NCI-H1092 treated with DMSO at 0.1 percent for 48 hours (cell line): ENCODE results near the gene SLC22A12.
"Not testable (repeated sequence)": the region's sequence is repeated elsewhere in the genome, so short reads cannot be mapped to it uniquely, and the experiment has no call there.

Source experiments
- DNase-seq: peaks from one replicate; lab custom pipeline; 2025; lab: John Stamatoyannopoulos, UW

The SLC22A12 gene

GRCh38 chr11:64588701-64589100 lies 2.3 kb upstream of the SLC22A12 start:
- no peak for DNase-seq

GRCh38 chr11:64591257-64592233 lies 525 bp downstream of the SLC22A12 start:
- DNase-seq = no peak

GRCh38 chr11:64592234-64592615 lies 1.2 kb downstream of the SLC22A12 start:
- DNase-seq = no peak

- no peak for DNase-seq
Measured at GRCh38 chr11:64592656-64593055, 1.6 kb downstream of the SLC22A12 start.

GRCh38 chr11:64593156-64594105 lies 2.4 kb downstream of the SLC22A12 start:
- DNase-seq = no peak

GRCh38 chr11:64594159-64594939 lies 3.3 kb downstream of the SLC22A12 start:
- no peak for DNase-seq

- not testable (repeated sequence) for DNase-seq
Measured at GRCh38 chr11:64595922-64596321, 4.9 kb downstream of the SLC22A12 start.

GRCh38 chr11:64597671-64598101 lies 6.7 kb downstream of the SLC22A12 start:
- no peak for DNase-seq

- no peak for DNase-seq
Measured at GRCh38 chr11:64598106-64598796, 7.2 kb downstream of the SLC22A12 start.

- DNase-seq = no peak
Measured at GRCh38 chr11:64598797-64599697, 8.0 kb downstream of the SLC22A12 start.

GRCh38 chr11:64599698-64600211 lies 8.7 kb downstream of the SLC22A12 start:
- DNase-seq = no peak

- no peak for DNase-seq
Measured at GRCh38 chr11:64600281-64600992, 9.4 kb downstream of the SLC22A12 start.

GRCh38 chr11:64601605-64602465 lies 10.8 kb downstream of the SLC22A12 start:
- no peak for DNase-seq

- DNase-seq = no peak
Measured at GRCh38 chr11:64602466-64603070, 11.5 kb downstream of the SLC22A12 start.

GRCh38 chr11:64603411-64604110 lies 12.5 kb downstream of the SLC22A12 start:
- no peak for DNase-seq

GRCh38 chr11:64604458-64605243 lies 13.6 kb downstream of the SLC22A12 start:
- DNase-seq = no peak
